ENCODE results near the gene MOGAT1.
"Not testable (repeated sequence)": the region's sequence is repeated elsewhere in the genome, so short reads cannot be mapped to it uniquely, and the experiment has no call there.

The MOGAT1 gene

GRCh38 chr2:222688917-222689316 lies 17.5 kb downstream of the MOGAT1 start:
- no peak overlapping the region for H3K27ac ChIP-seq
- TF ChIP-seq ZFX (IDR thresholded peaks at IDR 0.05; ENCODE audit: borderline replicate concordance) (no peak), CTCF (IDR thresholded peaks at IDR 0.05) (no peak)

GRCh38 chr2:222689322-222689721 lies 17.9 kb downstream of the MOGAT1 start:
- no peak overlapping the region for H3K27ac ChIP-seq
- no peak for TF ChIP-seq ZFX (IDR thresholded peaks at IDR 0.05; ENCODE audit: borderline replicate concordance)
- TF ChIP-seq CTCF (IDR thresholded peaks at IDR 0.05), result no peak

GRCh38 chr2:222690564-222691200 lies 19.2 kb downstream of the MOGAT1 start:
- no peak overlapping the region for H3K27ac ChIP-seq
- TF ChIP-seq ZFX (IDR thresholded peaks at IDR 0.05; ENCODE audit: borderline replicate concordance) (no peak), CTCF (IDR thresholded peaks at IDR 0.05) (peak; percentile 99)

GRCh38 chr2:222693413-222693812 lies 22.0 kb downstream of the MOGAT1 start:
- not testable (repeated sequence) for H3K27ac ChIP-seq

GRCh38 chr2:222693837-222694236 lies 22.4 kb downstream of the MOGAT1 start:
- TF ChIP-seq ZFX (IDR thresholded peaks at IDR 0.05; ENCODE audit: borderline replicate concordance), result no peak
- TF ChIP-seq CTCF (IDR thresholded peaks at IDR 0.05), result peak; percentile 58

GRCh38 chr2:222698276-222698675 lies 26.8 kb downstream of the MOGAT1 start:
- no peak overlapping the region for H3K27ac ChIP-seq
- TF ChIP-seq CTCF (IDR thresholded peaks at IDR 0.05), result no peak
- TF ChIP-seq ZFX (IDR thresholded peaks at IDR 0.05; ENCODE audit: borderline replicate concordance), result no peak

More at GRCh38 chr2:222693837-222694236, 22.4 kb downstream of the MOGAT1 start:
- no peak overlapping the region for H3K27ac ChIP-seq

- no peak overlapping the region for H3K27ac ChIP-seq
- no peak for TF ChIP-seq ZFX (IDR thresholded peaks at IDR 0.05; ENCODE audit: borderline replicate concordance)
- TF ChIP-seq CTCF (IDR thresholded peaks at IDR 0.05), result no peak
Observed at GRCh38 chr2:222701233-222701632, 29.8 kb downstream of the MOGAT1 start.

- no peak overlapping the region for H3K27ac ChIP-seq
- no peak for TF ChIP-seq ZFX (IDR thresholded peaks at IDR 0.05; ENCODE audit: borderline replicate concordance)
- no peak for TF ChIP-seq CTCF (IDR thresholded peaks at IDR 0.05)
Observed at GRCh38 chr2:222701721-222702131, 30.3 kb downstream of the MOGAT1 start.

All from 22Rv1 (cell line).